GM18909 (cell line): ENCODE data around the gene AK1.
"Not testable (repeated sequence)": the region's sequence is repeated elsewhere in the genome, so short reads cannot be mapped to it uniquely, and the experiment has no call there.

Experiments
- ATAC-seq: cut with Tn5 transposase; IDR thresholded peaks from one replicate; pipeline ENCODE4 v1.9.1; 2021; ENCODE audit warnings: mild to moderate bottlenecking; ENCODE audit not compliant: unreplicated experiment, poor library complexity

AK1 gene

GRCh38 chr9:127853312-127854183, 23.9 kb downstream of the AK1 start:
- ATAC-seq = no peak

GRCh38 chr9:127852829-127853228, 24.6 kb downstream of the AK1 start:
- no peak for ATAC-seq

GRCh38 chr9:127850286-127850830, 27.1 kb downstream of the AK1 start:
- ATAC-seq = no peak

GRCh38 chr9:127848756-127849504, 28.5 kb downstream of the AK1 start:
- no peak for ATAC-seq

- ATAC-seq = no peak
These were observed 29.4 kb downstream of the AK1 start for GRCh38 chr9:127847833-127848755.

- ATAC-seq = no peak
These were observed 30.3 kb downstream of the AK1 start for GRCh38 chr9:127847178-127847510.

GRCh38 chr9:127846443-127847177, 30.9 kb downstream of the AK1 start:
- no peak for ATAC-seq

- not testable (repeated sequence) for ATAC-seq
These were observed 31.9 kb downstream of the AK1 start for GRCh38 chr9:127845619-127846018.

- ATAC-seq = no peak
These were observed 32.6 kb downstream of the AK1 start for GRCh38 chr9:127844821-127845359.

GRCh38 chr9:127841087-127841835, 36.2 kb downstream of the AK1 start:
- no peak for ATAC-seq

GRCh38 chr9:127838375-127839078, 38.9 kb downstream of the AK1 start:
- ATAC-seq = no peak

GRCh38 chr9:127837346-127837745, 40.1 kb downstream of the AK1 start:
- ATAC-seq = no peak

- ATAC-seq = not testable (repeated sequence)
These were observed 40.9 kb downstream of the AK1 start for GRCh38 chr9:127836561-127836960.

GRCh38 chr9:127835991-127836516, 41.4 kb downstream of the AK1 start:
- ATAC-seq = no peak

GRCh38 chr9:127833555-127833954, 43.9 kb downstream of the AK1 start:
- no peak for ATAC-seq

GRCh38 chr9:127832248-127832647, 45.2 kb downstream of the AK1 start:
- no peak for ATAC-seq

GRCh38 chr9:127829205-127829906, 48.1 kb downstream of the AK1 start:
- no peak for ATAC-seq
